H54 (cell line): ENCODE measurements around the gene FAM32A.

Experiments
- DNase-seq: peaks from one replicate; pipeline ENCODE4 v3.0.0; 2011; ENCODE audit warnings: low spot score, mixed read lengths; ENCODE audit not compliant: insufficient read length
- FAIRE-seq: peaks from 3 replicates; lab custom pipeline; 2011; peaks lifted over from hg19 to GRCh38; lab: Jason Lieb, UNC
- POLR2A ChIP-seq: IDR thresholded peaks from 2 replicates; pipeline ENCODE4 v1.6.1; 2011; ENCODE audit warnings: low read depth, mild to moderate bottlenecking, low read length

FAM32A gene

GRCh38 chr19:16228637-16229321, 43.6 kb downstream of the FAM32A start:
- no peak for TF ChIP-seq POLR2A
- no peak for DNase-seq
- no peak for FAIRE-seq

- DNase-seq (no peak), FAIRE-seq (no peak)
- no peak for TF ChIP-seq POLR2A
Measured at GRCh38 chr19:16229322-16229641, 44.1 kb downstream of the FAM32A start.

GRCh38 chr19:16232127-16232526, 46.9 kb downstream of the FAM32A start:
- FAIRE-seq (no peak), DNase-seq (no peak)
- TF ChIP-seq POLR2A = no peak

- no peak for TF ChIP-seq POLR2A
- no peak for DNase-seq
- no peak for FAIRE-seq
Measured at GRCh38 chr19:16232568-16232967, 47.4 kb downstream of the FAM32A start.

- no peak for TF ChIP-seq POLR2A
- DNase-seq = no peak
- no peak for FAIRE-seq
Measured at GRCh38 chr19:16233081-16233776, 48.0 kb downstream of the FAM32A start.

- DNase-seq (no peak), FAIRE-seq (no peak)
Measured at GRCh38 chr19:16233836-16234551, 48.8 kb downstream of the FAM32A start.

GRCh38 chr19:16234552-16235445, 49.6 kb downstream of the FAM32A start:
- no peak for DNase-seq
- TF ChIP-seq POLR2A = no peak

More at GRCh38 chr19:16233836-16234551, 48.8 kb downstream of the FAM32A start:
- TF ChIP-seq POLR2A = no peak

GRCh38 chr19:16235811-16236652, 50.8 kb downstream of the FAM32A start:
- FAIRE-seq (no peak), DNase-seq (no peak)
- no peak for TF ChIP-seq POLR2A

More at GRCh38 chr19:16234552-16235445, 49.6 kb downstream of the FAM32A start:
- no peak for FAIRE-seq
